Right lobe of liver (tissue), 6 donors: ENCODE measurements around the gene CBX6. TPM values are rescaled to one million over a fixed set of nuclear protein-coding genes. Genes with fewer than 3 reads are reported as not detected.

ENCODE experiments used
- ATAC-seq, 4 donors: fragments of 200-7000 bp; cut with Tn5 transposase; one replicate each; pipeline ENCODE4 v1.9.1; 2020; ENCODE audit warnings: mild to moderate bottlenecking in 4 of 4, moderate library complexity in 4 of 4
- DNase-seq, 3 donors: peaks; one replicate each; pipeline ENCODE4 v3.0.0-alpha.2; 2020
- H3K27ac ChIP-seq, 3 donors: fragments of 200-600 bp; one replicate each; pipeline ENCODE4 v1.8.0; 2022
- H3K27me3 ChIP-seq, 2 donors: fragments of 200-600 bp; one replicate each; pipeline ENCODE4 v1.8.0; 2022
- H3K36me3 ChIP-seq, 4 donors: fragments of 200-600 bp; sonication (generic) in 1 of 4; one replicate each; pipeline versions ENCODE4 v1.5.1 to v1.8.0; 2017 to 2022; ENCODE audit warnings: control low read depth in 1 of 4
- H3K4me1 ChIP-seq, 4 donors: fragments of 200-600 bp; sonication (generic) in 1 of 4; one replicate each; pipeline versions ENCODE4 v1.5.1 to v1.8.0; 2017 to 2022; ENCODE audit warnings: control low read depth in 1 of 4
- H3K4me3 ChIP-seq, 3 donors: fragments of 200-600 bp; one replicate each; pipeline ENCODE4 v1.8.0; 2022
- H3K9me3 ChIP-seq, 4 donors: fragments of 200-600 bp; sonication (generic) in 1 of 4; one replicate each; pipeline versions ENCODE4 v1.5.1 to v1.8.0; 2017 to 2022; ENCODE audit warnings: control low read depth in 1 of 4
- POLR2A ChIP-seq: fragments of 450-650 bp; IDR thresholded peaks from one replicate; pipeline ENCODE4 v1.6.1; 2017; ENCODE audit warnings: antibody characterized with exemption, mild to moderate bottlenecking
- WGBS: methylation state at CpG from one replicate; pipeline ENCODE4 v1.1.6; 2018; ENCODE audit warnings: low coverage, low lambda C conversion rate; ENCODE audit not compliant: insufficient coverage; ENCODE audit errors: missing lambda C conversion rate; 5-methylcytosine and 5-hydroxymethylcytosine counted together
- intact Hi-C, 2 donors: fragments of 100-400 bp; cut with DNase I; formaldehyde crosslinking; loops; one replicate each; pipeline versions ENCODE4 v1.11.2 to v1.14.1; 2022
- total RNA-seq, 6 experiments: library from RNA; depleted of rRNA in 2 of 6; stranded (reverse); fragments of >200 nt in 2 of 6; fragmentation: NEBNext Ultra II Directional in 3 of 6; extraction: Animal tissue kit (Norgen Biotek cat#: 25700) in 3 of 6; gene quantifications; one replicate each; pipeline versions ENCODE4 v1.1.0 to v1.2.4, GENCODE V29; 2016 to 2023
- TF ChIP-seq, protein P1 (sequence below), 4 donors: fragments of 200-600 bp in 3 of 4; fragments of 450-650 bp in 1 of 4; IDR thresholded peaks; one replicate each; pipeline versions ENCODE4 v1.5.1 to v1.8.0; 2016 to 2022; ENCODE audit warnings: antibody characterized with exemption in 4 of 4, mild to moderate bottlenecking in 2 of 4
- donor health status: DM: no; HTN: yes; CAD: no.
- donor health status: DM: no; HTN: no; CAD: no.
- donor health status: DM: no; HTN: no; CAD: no.
- donor health status: DM: no; HTN: yes; CAD: no.
- donor health status: DM: no; HTN: yes; CAD: no.

The CBX6 gene
- total RNA-seq, 6 experiments from 2014 or later, result 7.8 to 22.5 (median 12.1) TPM

DNA sequence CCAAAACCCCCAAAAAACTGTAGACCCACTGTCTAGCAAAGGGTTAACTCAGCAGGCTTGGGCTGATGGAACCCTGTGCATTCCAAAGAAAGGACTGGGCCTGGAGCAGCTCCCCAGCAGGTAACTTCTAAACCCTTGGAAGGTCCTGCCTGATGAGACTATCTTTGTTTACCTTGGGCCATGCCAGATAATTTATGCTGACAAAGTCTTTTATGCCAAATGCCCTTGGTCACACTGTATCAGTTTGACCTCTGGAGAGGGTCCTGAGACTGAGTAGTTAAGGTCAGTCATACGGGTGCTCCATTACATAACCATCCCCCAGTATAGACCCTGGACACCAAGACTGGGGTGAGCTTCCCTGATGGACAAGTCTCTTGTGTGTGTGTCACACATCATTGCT, 56.2 kb downstream of the CBX6 start:
- TF ChIP-seq, protein P1, sequence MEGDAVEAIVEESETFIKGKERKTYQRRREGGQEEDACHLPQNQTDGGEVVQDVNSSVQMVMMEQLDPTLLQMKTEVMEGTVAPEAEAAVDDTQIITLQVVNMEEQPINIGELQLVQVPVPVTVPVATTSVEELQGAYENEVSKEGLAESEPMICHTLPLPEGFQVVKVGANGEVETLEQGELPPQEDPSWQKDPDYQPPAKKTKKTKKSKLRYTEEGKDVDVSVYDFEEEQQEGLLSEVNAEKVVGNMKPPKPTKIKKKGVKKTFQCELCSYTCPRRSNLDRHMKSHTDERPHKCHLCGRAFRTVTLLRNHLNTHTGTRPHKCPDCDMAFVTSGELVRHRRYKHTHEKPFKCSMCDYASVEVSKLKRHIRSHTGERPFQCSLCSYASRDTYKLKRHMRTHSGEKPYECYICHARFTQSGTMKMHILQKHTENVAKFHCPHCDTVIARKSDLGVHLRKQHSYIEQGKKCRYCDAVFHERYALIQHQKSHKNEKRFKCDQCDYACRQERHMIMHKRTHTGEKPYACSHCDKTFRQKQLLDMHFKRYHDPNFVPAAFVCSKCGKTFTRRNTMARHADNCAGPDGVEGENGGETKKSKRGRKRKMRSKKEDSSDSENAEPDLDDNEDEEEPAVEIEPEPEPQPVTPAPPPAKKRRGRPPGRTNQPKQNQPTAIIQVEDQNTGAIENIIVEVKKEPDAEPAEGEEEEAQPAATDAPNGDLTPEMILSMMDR (IDR thresholded peaks at IDR 0.05), result no peak
- no peak for TF ChIP-seq POLR2A
- 0% methylated on average over 1 of the region's 1 CpG for WGBS
- no peak for ATAC-seq
- Histone ChIP-seq H3K4me1 (no peaks in the 10 kb centered on the region), H3K27ac (no peak overlapping the region), H3K9me3 (no peaks in the 10 kb centered on the region), H3K4me3 (no peak overlapping the region), H3K36me3 (no peaks in the 10 kb centered on the region), H3K27me3 (no peaks in the 10 kb centered on the region)
- no peak for DNase-seq
- intact Hi-C loops, result no loop called here

Other genes starting within 250 kb of the CBX6 start
- under 1 TPM in 4 of 6 experiments, not detected in 2; 0.02 to 0.20 (median 0.16) TPM for gene FAM227A, start 215.8 kb downstream of the CBX6 start, total RNA-seq
- gene CBY1, start 215.6 kb downstream of the CBX6 start, total RNA-seq, result 10 to 100 TPM in 4 of 6 experiments, 1 to 10 TPM in 2; 6.1 to 14.4 (median 11.6) TPM
- gene TOMM22, start 190.3 kb downstream of the CBX6 start, total RNA-seq, result 10 to 100 TPM; 23.2 to 36.8 (median 32.4) TPM
- 10 to 100 TPM; 13.0 to 32.2 (median 21.7) TPM for gene JOSD1, start 171.3 kb downstream of the CBX6 start, total RNA-seq
- 10 to 100 TPM; 13.4 to 21.6 (median 16.7) TPM for gene GTPBP1, start 166.3 kb downstream of the CBX6 start, total RNA-seq
- gene SUN2, start 116.2 kb downstream of the CBX6 start, total RNA-seq, result 100 to 1,000 TPM; 104 to 174 (median 144) TPM
- gene DNAL4, start 78.1 kb downstream of the CBX6 start, total RNA-seq, result 1 to 10 TPM; 2.0 to 6.2 (median 5.1) TPM
- gene NPTXR, start 28.2 kb downstream of the CBX6 start, total RNA-seq, result under 1 TPM; 0.18 to 0.68 (median 0.28) TPM
- gene APOBEC3A, start 85.4 kb upstream of the CBX6 start, total RNA-seq, result 1 to 10 TPM in 3 of 6 experiments, under 1 TPM in 3; 0.73 to 2.8 (median 1.1) TPM
- gene APOBEC3B, start 110.1 kb upstream of the CBX6 start, total RNA-seq, result 1 to 10 TPM in 4 of 6 experiments, under 1 TPM in 2; 0.61 to 1.6 (median 1.1) TPM
- gene APOBEC3C, start 142.0 kb upstream of the CBX6 start, total RNA-seq, result 1 to 10 TPM; 1.0 to 3.8 (median 2.1) TPM
- gene APOBEC3D, start 148.9 kb upstream of the CBX6 start, total RNA-seq, result 1 to 10 TPM in 1 of 6 experiments, under 1 TPM in 5; 0.35 to 1.0 (median 0.61) TPM
- gene APOBEC3F, start 168.6 kb upstream of the CBX6 start, total RNA-seq, result 1 to 10 TPM; 2.0 to 6.6 (median 4.5) TPM
- gene APOBEC3G, start 205.1 kb upstream of the CBX6 start, total RNA-seq, result 1 to 10 TPM in 5 of 6 experiments, under 1 TPM in 1; 0.42 to 3.0 (median 2.0) TPM
- gene APOBEC3H, start 225.0 kb upstream of the CBX6 start, total RNA-seq, result under 1 TPM in 1 of 6 experiments, not detected in 5; 0.31 TPM